SIG-M5 treated with dmso at 0.1 percent for 504 hours (cell line): ENCODE data around the gene LHX8.
"Not testable (repeated sequence)": the region's sequence is repeated elsewhere in the genome, so short reads cannot be mapped to it uniquely, and the experiment has no call there.

Source experiments
- DNase-seq: peaks from one replicate; lab custom pipeline; 2025; ENCODE audit not compliant: unreplicated experiment; lab: John Stamatoyannopoulos, UW

LHX8 gene

GRCh38 chr1:75133750-75134646 lies at the start of gene LHX8:
TSS of gene LHX8 (plus strand) at chr1:75134388. CDS start at chr1:75136615, 2,227 bp downstream.
- DNase-seq, result no peak

GRCh38 chr1:75085931-75086330 lies 48.3 kb upstream of the LHX8 start:
- DNase-seq, result no peak

- DNase-seq, result no peak
These were observed 46.9 kb upstream of the LHX8 start for GRCh38 chr1:75087278-75087677.

GRCh38 chr1:75092141-75092540 lies 42.0 kb upstream of the LHX8 start:
- DNase-seq, result no peak

- DNase-seq, result no peak
These were observed 36.5 kb upstream of the LHX8 start for GRCh38 chr1:75097654-75098053.

- no peak for DNase-seq
These were observed 34.6 kb upstream of the LHX8 start for GRCh38 chr1:75099581-75099980.

GRCh38 chr1:75100481-75101092 lies 33.6 kb upstream of the LHX8 start:
- no peak for DNase-seq

- not testable (repeated sequence) for DNase-seq
These were observed 21.7 kb upstream of the LHX8 start for GRCh38 chr1:75112362-75112951.

GRCh38 chr1:75115654-75116053 lies 18.5 kb upstream of the LHX8 start:
- DNase-seq, result no peak

GRCh38 chr1:75123756-75124155 lies 10.4 kb upstream of the LHX8 start:
- no peak for DNase-seq

- DNase-seq, result no peak
These were observed 9.7 kb upstream of the LHX8 start for GRCh38 chr1:75124510-75124909.

GRCh38 chr1:75125161-75125726 lies 8.9 kb upstream of the LHX8 start:
- no peak for DNase-seq

- no peak for DNase-seq
These were observed 7.5 kb upstream of the LHX8 start for GRCh38 chr1:75126611-75127101.

GRCh38 chr1:75127916-75128717 lies 6.1 kb upstream of the LHX8 start:
- no peak for DNase-seq

- no peak for DNase-seq
These were observed 4.6 kb upstream of the LHX8 start for GRCh38 chr1:75129660-75129982.

- no peak for DNase-seq
These were observed 4.0 kb upstream of the LHX8 start for GRCh38 chr1:75129983-75130789.

- no peak for DNase-seq
These were observed 3.2 kb upstream of the LHX8 start for GRCh38 chr1:75130865-75131564.

- DNase-seq, result no peak
These were observed 2.5 kb upstream of the LHX8 start for GRCh38 chr1:75131565-75132241.

GRCh38 chr1:75132242-75132811 lies 1.9 kb upstream of the LHX8 start:
- no peak for DNase-seq
